ENCODE results near the gene RDH11. TPM values are rescaled to one million over a fixed set of nuclear protein-coding genes. Genes with fewer than 3 reads are reported as not detected.

Gene RDH11
- total and polyA plus RNA-seq, 2 donors (not counting 3 experiments of a cell fraction or from before 2014, with no cell fraction given), result 79.8 to 93.2 TPM

- no peak for FAIRE-seq
- Histone ChIP-seq H3K36me3 (ENCODE audit: control insufficient read depth in 2 of 2, extremely low read depth in 1 of 2, insufficient read depth in 2 of 2, low read length in 2 of 2) (no peaks in the 10 kb centered on the region), H3K27me3 (ENCODE audit: control insufficient read depth in 2 of 2, insufficient read depth in 2 of 2, low read length in 2 of 2) (peaks cover 25 to 28% of the 10 kb centered on the region in 2 experiments), H3K9me1 (replicated peaks; ENCODE audit: control insufficient read depth, extremely low read depth, insufficient read depth, low read length) (no peaks in the 10 kb centered on the region), H3K9ac (replicated peaks; ENCODE audit: extremely low read depth, insufficient read depth, low read length) (no peak overlapping the region), H3K4me3 (replicated peaks in 1 of 3; ENCODE audit: insufficient read depth in 1 of 3, low read depth in 1 of 3, low read length in 3 of 3) (no peak overlapping the region), H3K4me1 (ENCODE audit: control insufficient read depth, extremely low read depth, insufficient read depth, low read length) (no peaks in the 10 kb centered on the region), H3K9me3 (replicated peaks; ENCODE audit: control insufficient read depth, insufficient read depth, low read length) (no peaks in the 10 kb centered on the region), H3K4me2 (ENCODE audit: insufficient read depth, low read length) (no peak overlapping the region), H3K27ac (ENCODE audit: insufficient read depth, low read depth, low read length) (no peak overlapping the region), H3K79me2 (ENCODE audit: control insufficient read depth, insufficient read depth, low read length) (no peaks in the 10 kb centered on the region), H2AFZ (ENCODE audit: low read depth, low read length) (no peak overlapping the region), H4K20me1 (replicated peaks; ENCODE audit: control insufficient read depth, extremely low read depth, insufficient read depth, low read length) (no peaks in the 10 kb centered on the region)
- intact Hi-C loops (cut with micrococcal nuclease) (no loop called here), dilution Hi-C loops (cut with MboI; ENCODE audit: extremely low pct_ligation_motif_present, low sequenced_read_pairs) (no loop called here)
- ChIA-PET POLR2A (no interaction called here), CTCF (interaction anchor here (1.6 kb wide), 2 partner anchors 25 to 202 kb away, joined by 3 to 4 read pairs; no protein-coding TSS in a partner anchor)
- TF ChIP-seq CTCF (IDR thresholded peaks at IDR 0.05; ENCODE audit: extremely low read depth in 1 of 2, insufficient read depth in 1 of 2, low read depth in 1 of 2, low read length in 2 of 2), result no peak
- TF ChIP-seq FOS (IDR thresholded peaks at IDR 0.05; ENCODE audit: borderline replicate concordance, insufficient read depth, low read length), result no peak
- TF ChIP-seq EZH2 (IDR thresholded peaks at IDR 0.05; ENCODE audit: borderline replicate concordance, low read depth, low read length, severe bottlenecking), result peak; percentile 17
- TF ChIP-seq MAX (IDR thresholded peaks at IDR 0.05; ENCODE audit: insufficient read depth, insufficient read length), result no peak
- BruUV-seq (replicated peaks), result no TSS peak
- DNase-seq (ENCODE audit: low read depth, low spot score), result no peak
Measured at GRCh38 chr14:67729072-67729885, 33.7 kb upstream of the RDH11 start.

Measured in endothelial cell of umbilical vein (primary cell).